ENCODE results near the gene SIPA1L3.

The SIPA1L3 gene

GRCh38 chr19:38003438-38004185 is 96.6 kb downstream of the SIPA1L3 start:
- DNase-seq, result peak; percentile 71

GRCh38 chr19:38004186-38004520 is 97.1 kb downstream of the SIPA1L3 start:
- no peak for DNase-seq

- DNase-seq, result peak; percentile 51
Measured at GRCh38 chr19:38004521-38005223, 97.7 kb downstream of the SIPA1L3 start.

- DNase-seq, result no peak
Measured at GRCh38 chr19:38005224-38005614, 98.2 kb downstream of the SIPA1L3 start.

GRCh38 chr19:38006361-38007045 is 99.5 kb downstream of the SIPA1L3 start:
- DNase-seq, result no peak

GRCh38 chr19:38009650-38010242 is 102.7 kb downstream of the SIPA1L3 start:
- DNase-seq, result no peak

- DNase-seq, result no peak
Measured at GRCh38 chr19:38011426-38011825, 104.4 kb downstream of the SIPA1L3 start.

GRCh38 chr19:38012290-38012689 is 105.3 kb downstream of the SIPA1L3 start:
- no peak for DNase-seq

- DNase-seq, result no peak
Measured at GRCh38 chr19:38012944-38013343, 105.9 kb downstream of the SIPA1L3 start.

GRCh38 chr19:38013913-38014580 is 107.0 kb downstream of the SIPA1L3 start:
- no peak for DNase-seq

- no peak for DNase-seq
Measured at GRCh38 chr19:38015216-38015615, 108.2 kb downstream of the SIPA1L3 start.

- DNase-seq, result no peak
Measured at GRCh38 chr19:38015761-38016160, 108.8 kb downstream of the SIPA1L3 start.

- no peak for DNase-seq
Measured at GRCh38 chr19:38017401-38018151, 110.6 kb downstream of the SIPA1L3 start.

- DNase-seq, result no peak
Measured at GRCh38 chr19:38018694-38019395, 111.8 kb downstream of the SIPA1L3 start.

GRCh38 chr19:38019396-38019724 is 112.4 kb downstream of the SIPA1L3 start:
- DNase-seq, result no peak

GRCh38 chr19:38020311-38020710 is 113.3 kb downstream of the SIPA1L3 start:
- DNase-seq, result peak; percentile 96

- DNase-seq, result no peak
Measured at GRCh38 chr19:38021352-38021751, 114.3 kb downstream of the SIPA1L3 start.

GRCh38 chr19:38022791-38023670 is 116.0 kb downstream of the SIPA1L3 start:
- DNase-seq, result no peak

- no peak for DNase-seq
Measured at GRCh38 chr19:38023671-38024541, 116.9 kb downstream of the SIPA1L3 start.

Measured in GDM1 (cell line).